ENCODE measurements around the gene TXNDC16.

DNA sequence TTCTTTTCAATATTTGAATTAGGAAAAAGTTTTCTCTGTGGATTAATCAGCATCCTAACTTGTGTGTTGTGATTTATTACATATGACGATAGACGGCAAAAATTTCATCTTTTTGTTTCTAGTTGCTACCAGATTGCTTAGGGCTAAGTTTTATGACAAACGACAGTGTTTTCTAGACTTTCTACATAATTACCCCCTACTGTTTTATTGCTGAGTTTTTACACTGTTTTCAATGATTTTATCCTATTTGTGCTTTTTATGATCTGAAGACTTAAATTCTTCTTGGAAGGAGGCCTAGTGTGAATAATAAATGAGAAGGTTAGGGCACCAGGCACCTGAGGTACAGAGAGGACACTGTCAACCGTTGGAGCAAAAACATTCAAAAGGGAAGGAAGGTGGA, 88.1 kb downstream of the TXNDC16 start:
- TF ChIP-seq YY1 (IDR thresholded peaks at IDR 0.05; ENCODE audit: insufficient read depth, insufficient read length), result no peak
- no peak for TF ChIP-seq SUZ12 (IDR thresholded peaks at IDR 0.05; ENCODE audit: extremely low read depth, insufficient read depth, insufficient read length)
- no peak for TF ChIP-seq ZNF274 (IDR thresholded peaks at IDR 0.05; ENCODE audit: low read depth, low read length)
